Right hindlimb (tissue), 1 donor: Measurements from ENCODE around the gene GPR157.
A peak's percentile ranks its signal among the peaks of the same experiment; 100 is the strongest.
"Not testable (repeated sequence)": the region's sequence is repeated elsewhere in the genome, so short reads cannot be mapped to it uniquely, and the experiment has no call there.

Experiments
- DNase-seq: peaks from one replicate; pipeline ENCODE4 v3.0.0-alpha.2; 2018

The GPR157 gene

GRCh38 chr1:9128520-9129265 lies at the start of gene GPR157:
GPR157 (minus strand) TSS chr1:9129102; CDS start chr1:9129027, 75 bp downstream.
- peak; percentile 71 for DNase-seq

DNA sequence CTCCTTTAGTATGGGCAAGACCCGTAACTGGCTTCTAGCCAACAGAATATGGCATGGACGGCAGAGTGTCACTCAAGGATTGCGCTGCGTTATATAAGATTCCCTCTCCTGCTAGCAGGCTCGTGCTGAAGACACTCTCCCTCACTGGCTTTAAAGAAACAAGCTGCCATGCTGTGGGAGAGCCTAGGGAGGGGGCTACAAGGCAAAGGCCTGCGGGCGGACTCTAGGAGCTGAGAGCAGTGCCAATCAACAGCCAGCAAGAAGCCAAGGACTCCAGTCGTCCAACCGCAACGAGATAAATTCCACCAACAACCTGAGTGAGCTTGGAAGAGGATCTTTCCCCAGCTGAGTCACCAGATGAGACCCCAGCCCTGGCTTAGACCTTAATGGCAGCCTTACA lies 45.9 kb upstream of the GPR157 start:
- no peak for DNase-seq

DNA sequence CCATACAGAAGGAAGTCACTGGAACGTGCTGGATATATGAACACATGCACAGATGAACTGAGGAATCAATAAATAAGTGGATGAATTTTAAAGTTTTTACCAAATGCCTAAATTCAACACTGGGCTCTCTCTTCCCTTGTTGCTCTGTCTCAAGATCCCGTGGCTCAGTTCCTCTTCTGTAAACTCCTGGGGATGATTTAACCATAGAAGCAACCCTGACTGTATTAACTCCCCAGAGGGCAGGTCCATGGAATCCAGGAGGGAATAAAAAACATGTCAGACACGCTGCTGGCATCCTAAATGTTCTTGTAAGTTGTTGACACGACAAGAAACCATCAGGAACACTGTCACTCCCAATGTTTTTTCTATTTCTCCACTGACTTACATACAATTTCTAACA lies 45.3 kb upstream of the GPR157 start:
- no peak for DNase-seq

DNA sequence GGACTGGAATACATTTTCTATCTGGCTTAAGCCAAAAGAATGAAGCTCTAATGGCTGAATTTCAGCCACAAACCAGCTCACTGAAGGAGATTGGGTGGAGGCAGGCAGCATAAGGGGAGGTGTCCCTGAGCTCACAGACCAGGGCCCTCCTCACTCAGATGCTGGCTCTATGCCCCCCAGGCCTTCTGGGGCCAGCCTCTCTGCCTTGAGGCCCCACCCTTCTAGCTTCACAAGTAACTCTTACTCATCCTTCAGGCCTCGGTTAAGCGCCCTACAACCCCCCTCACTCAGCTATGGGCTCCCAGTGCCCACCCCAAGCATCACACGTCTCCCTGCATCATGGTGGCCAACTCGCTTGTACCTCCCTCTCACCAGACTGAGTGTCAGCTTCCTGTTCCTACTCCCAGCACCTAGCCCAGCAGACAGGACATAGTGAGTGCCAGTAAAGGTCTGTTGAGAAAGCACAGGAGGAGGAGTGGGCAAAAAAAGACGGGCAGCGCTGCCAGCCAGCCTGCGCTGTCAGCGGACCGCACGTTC lies 40.8 kb upstream of the GPR157 start:
- no peak for DNase-seq

DNA sequence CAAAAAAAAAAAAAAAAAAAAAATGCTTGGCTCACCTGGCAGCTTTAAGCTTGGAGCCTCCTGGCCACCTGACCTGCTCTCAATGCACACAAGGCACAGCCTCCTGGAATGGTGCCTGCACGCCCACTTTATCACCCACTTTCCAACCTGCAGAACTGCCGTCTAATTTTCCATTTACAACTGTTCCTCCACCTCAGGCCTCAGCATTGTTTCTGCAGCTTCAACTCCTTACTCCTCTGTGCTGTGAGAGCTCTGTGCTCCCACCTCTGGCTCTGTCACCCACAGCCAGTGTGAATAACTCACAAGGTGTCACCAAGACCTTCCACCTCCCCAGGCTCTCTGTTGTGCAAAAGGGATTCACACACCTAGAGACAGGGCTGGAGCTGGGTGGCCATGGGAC lies 38.7 kb upstream of the GPR157 start:
- no peak for DNase-seq

DNA sequence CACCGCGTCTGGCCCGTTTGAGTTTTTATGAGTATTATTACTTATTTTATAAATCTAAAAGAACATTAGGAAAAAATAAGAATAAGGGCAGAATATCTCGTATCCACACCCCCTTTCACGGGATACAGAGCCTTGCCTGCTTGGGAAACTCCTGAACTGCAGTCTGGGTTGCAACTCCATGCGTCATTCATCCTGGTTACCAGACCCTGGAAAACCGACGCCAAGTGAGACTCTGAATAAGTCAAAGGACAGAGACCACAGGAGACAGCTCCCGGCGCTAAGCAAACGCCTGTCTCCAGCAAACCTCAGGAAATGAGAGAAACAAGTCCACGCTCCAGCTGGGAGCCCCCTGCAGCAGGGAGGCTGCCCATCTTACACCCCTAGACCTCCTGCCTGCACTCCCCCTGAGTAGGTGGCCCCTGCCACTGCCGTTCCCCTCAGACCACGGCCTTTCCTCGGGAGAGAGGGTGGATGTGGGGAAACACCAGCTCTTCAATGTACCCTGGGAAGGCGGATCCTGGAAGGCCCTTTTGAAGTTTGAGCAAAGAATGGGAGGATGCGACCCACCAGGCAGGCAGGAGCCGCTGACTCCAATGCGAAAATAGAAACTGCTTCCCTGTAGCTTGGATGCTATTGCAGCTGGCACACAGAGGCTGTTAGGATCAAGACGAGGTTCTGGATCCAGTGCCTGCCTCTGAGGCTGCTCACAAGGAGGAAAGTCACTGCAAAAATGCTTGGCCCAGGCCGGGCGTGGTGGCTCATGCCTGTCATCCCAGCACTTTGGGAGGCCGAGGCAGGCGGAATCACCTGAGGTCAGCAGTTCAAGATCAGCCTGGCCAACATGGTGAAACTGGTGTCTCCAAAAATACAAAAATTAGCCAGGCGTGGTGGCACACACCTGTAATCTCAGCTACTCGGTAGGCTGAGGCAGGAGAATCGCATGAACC lies 37.7 kb upstream of the GPR157 start:
- no peak for DNase-seq

DNA sequence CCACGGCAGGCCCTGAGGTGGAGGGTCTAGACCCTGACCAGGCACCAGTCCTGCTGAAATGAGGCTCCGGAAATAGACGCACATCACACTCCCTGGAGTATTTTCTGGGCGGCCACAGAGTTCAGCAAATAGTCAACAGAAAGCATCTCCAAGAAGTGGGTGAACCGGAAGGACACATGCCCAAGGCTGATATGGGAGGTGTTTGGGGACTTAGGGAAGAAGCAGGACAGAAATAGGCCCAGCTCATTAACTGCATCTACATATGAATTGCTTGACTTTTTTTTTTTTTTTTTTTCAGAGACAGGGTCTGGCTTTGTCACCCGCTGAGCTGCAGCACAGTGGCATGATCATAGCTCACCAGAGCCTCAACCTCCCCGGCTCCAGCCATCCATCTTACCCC lies 36.5 kb upstream of the GPR157 start:
- no peak for DNase-seq

GRCh38 chr1:9164919-9165318 lies 36.0 kb upstream of the GPR157 start:
- no peak for DNase-seq

- DNase-seq = no peak
Measured at GRCh38 chr1:9164532-9164900, 35.6 kb upstream of the GPR157 start.

- DNase-seq = no peak
Measured at GRCh38 chr1:9161963-9162362, 33.1 kb upstream of the GPR157 start.

GRCh38 chr1:9161342-9161741 lies 32.4 kb upstream of the GPR157 start:
- no peak for DNase-seq

DNA sequence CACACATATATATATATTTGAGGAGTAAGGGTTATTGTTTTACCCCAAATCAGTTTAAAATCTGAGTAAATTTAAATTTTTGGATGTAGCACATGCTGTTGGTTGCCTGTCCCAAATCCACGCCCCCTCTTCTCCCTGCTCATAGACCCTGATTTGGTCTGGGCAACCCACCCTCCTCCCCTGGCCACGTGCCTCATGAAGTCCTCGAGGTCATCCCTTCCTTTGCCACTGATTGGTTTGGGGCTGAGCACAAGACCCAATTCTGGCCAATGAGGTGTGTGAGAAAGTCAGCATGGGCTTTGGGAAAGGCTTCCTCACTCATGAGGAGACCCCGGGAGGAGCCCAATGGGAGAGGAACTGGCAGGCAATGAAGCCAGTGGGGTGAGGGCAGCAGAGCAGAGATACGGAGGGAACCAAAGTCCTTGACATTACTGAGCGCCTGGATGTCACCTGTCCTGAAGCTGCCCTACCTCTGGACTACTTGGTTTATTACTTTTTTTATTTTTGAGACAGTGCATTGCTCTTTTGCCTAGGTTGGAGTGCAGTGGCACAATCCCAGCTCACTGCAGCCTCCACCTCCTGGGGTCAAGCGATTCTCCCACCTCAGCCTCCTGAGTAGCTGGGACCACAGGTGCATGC lies 31.3 kb upstream of the GPR157 start:
- no peak for DNase-seq

DNA sequence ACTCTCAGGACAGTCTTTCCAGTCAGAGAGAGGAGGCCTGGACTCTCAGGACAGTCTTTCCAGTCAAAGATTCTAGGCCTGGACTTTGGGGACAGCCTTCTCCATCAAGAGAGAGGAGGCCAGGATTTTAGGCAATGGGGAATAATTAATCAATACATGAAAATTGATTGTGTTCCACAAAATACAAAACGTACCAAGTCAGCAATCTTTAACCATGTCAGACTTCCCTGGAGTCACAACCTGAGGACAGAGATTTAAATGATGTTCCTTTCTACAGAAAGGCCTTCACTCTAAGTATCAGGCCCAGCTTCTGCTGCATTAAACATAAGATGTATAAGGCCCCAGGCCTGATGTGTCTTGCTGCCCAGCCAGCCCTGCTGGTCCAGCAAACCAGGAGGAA lies 27.0 kb upstream of the GPR157 start:
- DNase-seq = no peak

DNA sequence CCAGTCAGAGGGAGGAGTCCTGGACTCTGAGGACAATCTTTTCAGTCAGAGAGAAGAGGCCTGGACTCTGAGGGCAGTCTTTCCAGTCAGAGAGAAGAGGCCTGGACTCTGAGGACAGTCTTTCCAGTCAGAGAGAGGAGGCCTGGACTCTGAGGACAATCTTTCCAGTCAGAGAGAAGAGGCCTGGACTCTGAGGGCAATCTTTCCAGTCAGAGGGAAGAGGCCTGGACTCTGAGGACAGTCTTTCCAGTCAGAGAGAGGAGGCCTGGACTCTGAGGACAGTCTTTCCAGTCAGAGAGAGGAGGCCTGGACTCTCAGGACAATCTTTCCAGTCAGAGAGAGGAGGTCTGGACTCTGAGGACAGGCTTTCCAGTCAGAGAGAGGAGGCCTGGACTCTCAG lies 26.5 kb upstream of the GPR157 start:
- not testable (repeated sequence) for DNase-seq

DNA sequence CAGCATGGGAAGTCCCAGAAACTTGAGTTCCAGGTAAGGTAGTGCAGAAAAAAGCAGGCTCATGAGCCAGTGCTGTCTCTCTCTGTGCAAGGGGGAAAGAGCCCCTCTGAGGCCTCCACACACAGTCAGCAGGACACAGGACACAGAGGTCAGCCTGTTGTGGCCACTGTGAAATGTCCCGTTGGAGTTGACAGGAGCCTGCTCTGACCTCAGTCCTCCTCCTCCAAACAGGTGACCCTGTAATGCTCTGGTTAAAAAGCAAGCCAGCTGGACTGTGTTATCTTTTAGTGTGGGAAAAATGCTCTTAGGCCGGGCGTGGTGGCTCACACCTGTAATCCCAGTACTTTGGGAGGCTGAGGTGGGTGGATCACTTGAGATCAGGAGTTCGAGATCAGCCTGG lies 24.2 kb upstream of the GPR157 start:
- DNase-seq = no peak

DNA sequence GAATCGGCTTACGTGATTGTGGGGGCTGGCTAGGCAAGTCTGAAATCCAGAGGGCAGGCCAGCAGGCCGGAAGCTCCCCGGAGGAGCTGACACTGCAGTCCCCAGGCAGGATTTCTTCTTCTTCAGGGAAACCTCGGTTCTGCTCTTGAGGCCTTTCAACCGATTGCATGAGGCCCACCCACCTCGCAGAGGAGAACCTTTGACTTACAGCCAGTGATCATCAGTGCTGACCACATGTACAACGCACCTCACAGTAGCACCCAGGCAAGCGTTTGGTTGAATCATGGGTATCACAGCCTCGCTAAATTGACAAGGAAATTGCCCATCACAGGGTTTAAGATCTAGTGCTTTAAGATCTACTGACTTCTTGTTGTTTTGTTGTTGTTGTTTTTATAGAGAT lies 23.6 kb upstream of the GPR157 start:
- DNase-seq = no peak

GRCh38 chr1:9151328-9151860 lies 22.5 kb upstream of the GPR157 start:
- peak; percentile 89 for DNase-seq

GRCh38 chr1:9150582-9151327 lies 21.9 kb upstream of the GPR157 start:
- peak; percentile 83 for DNase-seq

DNA sequence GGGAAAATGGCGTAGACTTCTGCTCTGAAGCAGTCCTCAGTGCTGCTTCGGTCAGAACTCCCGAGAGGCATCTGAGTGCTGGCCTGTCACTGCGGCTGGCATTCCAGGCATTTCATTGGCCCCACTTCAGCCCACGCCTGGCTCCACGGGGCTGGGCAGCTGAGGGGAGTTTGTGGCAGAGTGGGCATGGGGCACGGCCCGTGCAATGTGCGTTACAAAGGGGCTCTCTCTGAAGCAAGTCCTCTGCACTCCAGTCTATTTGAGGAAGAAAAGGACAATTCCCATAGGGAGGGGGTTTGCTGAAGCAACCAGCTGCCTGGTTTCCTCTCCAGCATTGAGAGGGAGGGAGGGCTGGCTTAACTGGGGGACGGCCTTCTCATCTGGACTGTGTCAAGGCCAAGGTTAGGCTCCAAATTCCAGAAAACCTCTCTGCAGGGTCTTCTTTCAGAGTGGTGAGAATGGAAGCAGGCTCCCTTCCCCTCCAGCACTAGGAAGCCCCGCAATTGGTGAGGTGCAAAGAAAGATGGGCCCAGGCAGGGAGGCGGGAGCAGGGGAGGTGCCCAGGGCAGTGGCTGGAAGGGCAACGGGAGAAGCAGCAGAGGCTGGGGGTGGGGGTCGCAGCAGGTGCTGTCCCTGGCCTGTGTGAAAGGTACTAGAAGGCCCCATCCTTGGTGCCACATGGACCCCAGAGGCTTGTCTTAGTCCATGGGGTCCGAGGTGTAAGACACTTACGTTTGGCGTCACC lies 21.1 kb upstream of the GPR157 start:
- DNase-seq = peak; percentile 49

DNA sequence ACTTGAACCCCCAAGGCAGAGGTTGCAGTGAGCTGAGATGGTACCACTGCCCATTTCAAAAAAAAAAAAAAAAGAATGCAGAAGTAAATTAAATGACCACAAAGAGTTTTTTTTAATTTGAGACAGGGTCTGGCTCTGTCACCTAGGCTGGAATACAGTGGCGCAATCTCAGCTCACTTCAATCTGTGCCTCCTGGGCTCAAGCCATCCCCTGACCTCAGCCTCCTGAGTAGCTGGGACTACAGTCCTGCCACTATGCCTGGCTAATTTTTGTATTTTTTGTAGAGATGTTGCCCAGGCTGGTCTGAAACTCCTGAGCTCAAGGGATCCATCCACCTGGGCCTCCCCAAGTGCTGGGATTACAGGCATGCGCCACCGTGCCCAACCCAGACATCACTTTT lies 20.2 kb upstream of the GPR157 start:
- DNase-seq = no peak

DNA sequence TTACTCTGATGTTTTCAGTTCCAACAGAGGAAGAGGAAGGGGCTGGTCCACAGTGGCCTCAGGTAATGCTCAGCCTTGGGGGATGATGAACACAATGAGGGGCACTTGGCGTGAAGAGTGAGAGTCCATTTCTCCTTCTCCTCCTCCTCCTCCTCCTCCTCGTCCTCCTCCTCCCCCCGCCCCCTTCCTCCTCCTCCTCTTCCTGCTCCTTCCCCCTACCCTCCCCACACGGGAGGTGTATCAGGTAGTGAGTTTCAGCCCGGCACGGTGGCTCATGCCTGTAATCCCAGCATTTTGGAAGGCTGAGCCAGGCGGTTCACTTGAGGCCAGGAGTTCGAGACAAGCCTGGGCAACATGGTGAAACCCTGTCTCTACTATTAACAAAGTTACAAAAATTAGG lies 17.3 kb upstream of the GPR157 start:
- no peak for DNase-seq

DNA sequence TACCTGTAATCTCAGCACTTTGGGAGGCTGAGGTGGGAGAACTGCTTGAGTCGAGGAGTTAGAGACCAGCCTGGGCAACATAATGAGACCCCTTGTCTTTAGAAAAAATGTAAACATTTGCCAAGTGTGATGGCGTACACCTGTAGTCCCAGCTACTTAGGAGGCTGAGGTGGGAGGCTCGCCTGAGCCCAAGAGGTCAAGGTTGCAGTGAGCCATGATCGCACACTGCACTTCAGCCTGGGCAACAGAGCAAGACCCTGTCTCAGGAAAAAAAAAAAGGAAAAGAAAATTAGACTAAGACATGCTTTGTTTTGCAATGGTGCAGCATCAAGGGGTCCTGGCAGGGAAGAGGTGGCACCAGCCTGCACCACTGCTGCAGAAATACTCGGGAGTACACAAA lies 16.8 kb upstream of the GPR157 start:
- DNase-seq = no peak
